Sigmoid colon (tissue), 4 donors: ENCODE measurements around the gene INPP5E.

ENCODE experiments used
- EP300 ChIP-seq, 4 donors: sonication (generic); formaldehyde crosslinking; IDR thresholded peaks; one replicate each; pipeline ENCODE4 v1.6.1; 2017; ENCODE audit warnings: antibody characterized with exemption in 4 of 4
- POLR2AphosphoS5 ChIP-seq, 4 donors: sonication (generic); formaldehyde crosslinking; IDR thresholded peaks; one replicate each; pipeline ENCODE4 v1.6.1; 2017; ENCODE audit warnings: antibody characterized with exemption in 4 of 4
- TF ChIP-seq, protein P1 (sequence below), 4 experiments: fragments of 450-650 bp in 3 of 4; fragments of 200-600 bp in 1 of 4; IDR thresholded peaks; one replicate each; pipeline ENCODE4 v1.5.1; 2016 to 2019; ENCODE audit warnings: antibody characterized with exemption in 4 of 4, mild to moderate bottlenecking in 3 of 4, moderate library complexity in 2 of 4

DNA sequence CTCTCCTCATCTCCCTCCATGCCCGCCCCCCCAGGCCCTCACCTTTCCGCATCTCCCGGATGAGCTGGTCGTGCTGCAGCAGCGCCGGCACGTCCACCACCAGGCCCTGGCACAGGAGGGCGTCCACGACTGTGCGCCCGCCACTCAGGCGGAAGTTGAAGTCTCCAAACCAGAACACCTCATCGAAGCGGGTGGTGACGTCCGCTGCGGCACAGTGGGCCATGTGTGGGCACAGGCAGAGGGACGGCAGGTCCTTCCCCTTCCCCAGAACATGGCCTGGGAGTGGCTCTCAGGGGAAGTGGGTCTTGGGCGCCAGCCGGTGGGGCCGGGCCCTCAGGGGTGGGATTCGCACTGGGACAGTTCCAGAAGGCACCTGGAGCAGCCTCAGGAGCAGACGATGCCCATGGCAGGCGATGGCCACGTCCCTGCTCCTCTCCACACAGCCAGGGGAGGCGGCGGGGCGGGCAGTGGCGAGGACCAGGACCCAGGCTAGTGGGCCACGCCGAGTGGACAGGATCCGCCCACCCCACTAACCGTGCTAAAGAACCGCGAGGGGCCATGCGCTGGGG is 7.8 kb downstream of the INPP5E start:
- TF ChIP-seq EP300 (IDR thresholded peaks at IDR 0.05) (no peak), POLR2AphosphoS5 (IDR thresholded peaks at IDR 0.05) (no peak)
- TF ChIP-seq, protein P1, sequence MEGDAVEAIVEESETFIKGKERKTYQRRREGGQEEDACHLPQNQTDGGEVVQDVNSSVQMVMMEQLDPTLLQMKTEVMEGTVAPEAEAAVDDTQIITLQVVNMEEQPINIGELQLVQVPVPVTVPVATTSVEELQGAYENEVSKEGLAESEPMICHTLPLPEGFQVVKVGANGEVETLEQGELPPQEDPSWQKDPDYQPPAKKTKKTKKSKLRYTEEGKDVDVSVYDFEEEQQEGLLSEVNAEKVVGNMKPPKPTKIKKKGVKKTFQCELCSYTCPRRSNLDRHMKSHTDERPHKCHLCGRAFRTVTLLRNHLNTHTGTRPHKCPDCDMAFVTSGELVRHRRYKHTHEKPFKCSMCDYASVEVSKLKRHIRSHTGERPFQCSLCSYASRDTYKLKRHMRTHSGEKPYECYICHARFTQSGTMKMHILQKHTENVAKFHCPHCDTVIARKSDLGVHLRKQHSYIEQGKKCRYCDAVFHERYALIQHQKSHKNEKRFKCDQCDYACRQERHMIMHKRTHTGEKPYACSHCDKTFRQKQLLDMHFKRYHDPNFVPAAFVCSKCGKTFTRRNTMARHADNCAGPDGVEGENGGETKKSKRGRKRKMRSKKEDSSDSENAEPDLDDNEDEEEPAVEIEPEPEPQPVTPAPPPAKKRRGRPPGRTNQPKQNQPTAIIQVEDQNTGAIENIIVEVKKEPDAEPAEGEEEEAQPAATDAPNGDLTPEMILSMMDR (IDR thresholded peaks at IDR 0.05): no peak
